Measurements from ENCODE around the gene GNAI2.
A peak's percentile ranks its signal among the peaks of the same experiment; 100 is the strongest.
"Not testable (repeated sequence)": the region's sequence is repeated elsewhere in the genome, so short reads cannot be mapped to it uniquely, and the experiment has no call there.

Gene GNAI2

GRCh38 chr3:50228184-50228763, 7.7 kb upstream of the GNAI2 start:
- not testable (repeated sequence) for DNase-seq

GRCh38 chr3:50229490-50229889, 6.5 kb upstream of the GNAI2 start:
- DNase-seq: no peak

- DNase-seq: no peak
These were observed 5.8 kb upstream of the GNAI2 start for GRCh38 chr3:50230104-50230793.

GRCh38 chr3:50230794-50231125, 5.2 kb upstream of the GNAI2 start:
- DNase-seq: no peak

GRCh38 chr3:50231581-50231980, 4.4 kb upstream of the GNAI2 start:
- DNase-seq: no peak

- DNase-seq: no peak
These were observed 3.7 kb upstream of the GNAI2 start for GRCh38 chr3:50232303-50232702.

GRCh38 chr3:50233176-50233575, 2.8 kb upstream of the GNAI2 start:
- no peak for DNase-seq

- DNase-seq: no peak
These were observed 604 bp downstream of the GNAI2 start for GRCh38 chr3:50236484-50237132.

GRCh38 chr3:50237133-50237651, 1.2 kb downstream of the GNAI2 start:
- DNase-seq: no peak

- peak; percentile 69 for DNase-seq
These were observed 1.9 kb downstream of the GNAI2 start for GRCh38 chr3:50237754-50238548.

- no peak for DNase-seq
These were observed 2.6 kb downstream of the GNAI2 start for GRCh38 chr3:50238549-50239026.

GRCh38 chr3:50239649-50240048, 3.6 kb downstream of the GNAI2 start:
- no peak for DNase-seq

- DNase-seq: no peak
These were observed 5.2 kb downstream of the GNAI2 start for GRCh38 chr3:50241163-50241562.

GRCh38 chr3:50241713-50242380, 5.8 kb downstream of the GNAI2 start:
- no peak for DNase-seq

GRCh38 chr3:50242381-50242770, 6.4 kb downstream of the GNAI2 start:
- no peak for DNase-seq

GRCh38 chr3:50242851-50243542, 7.0 kb downstream of the GNAI2 start:
- DNase-seq: no peak

GRCh38 chr3:50243543-50243895, 7.5 kb downstream of the GNAI2 start:
- no peak for DNase-seq

- not testable (repeated sequence) for DNase-seq
These were observed 8.8 kb downstream of the GNAI2 start for GRCh38 chr3:50244813-50245212.

GRCh38 chr3:50245251-50245745, 9.3 kb downstream of the GNAI2 start:
- DNase-seq: no peak

GRCh38 chr3:50245831-50246516, 10.0 kb downstream of the GNAI2 start:
- peak; percentile 69 for DNase-seq

GRCh38 chr3:50246517-50246954, 10.5 kb downstream of the GNAI2 start:
- DNase-seq: peak; percentile 25
